ENCODE data around the gene PRDM16.

PRDM16 gene

GRCh38 chr1:3429766-3430165 is 360.8 kb downstream of the PRDM16 start:
- DNase-seq, result no peak

GRCh38 chr1:3430406-3430805 is 361.4 kb downstream of the PRDM16 start:
- no peak for DNase-seq

GRCh38 chr1:3430820-3431219 is 361.8 kb downstream of the PRDM16 start:
- DNase-seq, result no peak

GRCh38 chr1:3431266-3431665 is 362.3 kb downstream of the PRDM16 start:
- no peak for DNase-seq

- no peak for DNase-seq
Measured at GRCh38 chr1:3431686-3432085, 362.7 kb downstream of the PRDM16 start.

GRCh38 chr1:3432306-3432705 is 363.3 kb downstream of the PRDM16 start:
- DNase-seq, result no peak

GRCh38 chr1:3433076-3433475 is 364.1 kb downstream of the PRDM16 start:
- no peak for DNase-seq

- DNase-seq, result no peak
Measured at GRCh38 chr1:3433596-3434320, 364.8 kb downstream of the PRDM16 start.

- no peak for DNase-seq
Measured at GRCh38 chr1:3434406-3435110, 365.6 kb downstream of the PRDM16 start.

- no peak for DNase-seq
Measured at GRCh38 chr1:3435666-3436065, 366.7 kb downstream of the PRDM16 start.

- no peak for DNase-seq
Measured at GRCh38 chr1:3436451-3436850, 367.4 kb downstream of the PRDM16 start.

- no peak for DNase-seq
Measured at GRCh38 chr1:3436901-3437300, 367.9 kb downstream of the PRDM16 start.

GRCh38 chr1:3438661-3439180 is 369.7 kb downstream of the PRDM16 start:
- no peak for DNase-seq

- DNase-seq, result no peak
Measured at GRCh38 chr1:3439346-3440299, 370.6 kb downstream of the PRDM16 start.

- no peak for DNase-seq
Measured at GRCh38 chr1:3440300-3440681, 371.3 kb downstream of the PRDM16 start.

- no peak for DNase-seq
Measured at GRCh38 chr1:3440711-3441409, 371.9 kb downstream of the PRDM16 start.

- DNase-seq, result no peak
Measured at GRCh38 chr1:3441410-3441847, 372.4 kb downstream of the PRDM16 start.

GRCh38 chr1:3441880-3442279 is 372.9 kb downstream of the PRDM16 start:
- no peak for DNase-seq

- no peak for DNase-seq
Measured at GRCh38 chr1:3442331-3442730, 373.3 kb downstream of the PRDM16 start.

GRCh38 chr1:3442901-3443300 is 373.9 kb downstream of the PRDM16 start:
- DNase-seq, result no peak

GRCh38 chr1:3443807-3444206 is 374.8 kb downstream of the PRDM16 start:
- DNase-seq, result no peak

GRCh38 chr1:3444298-3444697 is 375.3 kb downstream of the PRDM16 start:
- DNase-seq, result no peak

- DNase-seq, result no peak
Measured at GRCh38 chr1:3444736-3445135, 375.7 kb downstream of the PRDM16 start.
